ENCODE results near the gene ATG12. TPM values are rescaled to one million over a fixed set of nuclear protein-coding genes. Genes with fewer than 3 reads are reported as not detected.

Gene ATG12
- total and polyA plus RNA-seq, 2 of the 13 experiments (the other 11 are each of a cell fraction or from before 2014, with no cell fraction given) = 46.4 to 58.1 TPM

DNA sequence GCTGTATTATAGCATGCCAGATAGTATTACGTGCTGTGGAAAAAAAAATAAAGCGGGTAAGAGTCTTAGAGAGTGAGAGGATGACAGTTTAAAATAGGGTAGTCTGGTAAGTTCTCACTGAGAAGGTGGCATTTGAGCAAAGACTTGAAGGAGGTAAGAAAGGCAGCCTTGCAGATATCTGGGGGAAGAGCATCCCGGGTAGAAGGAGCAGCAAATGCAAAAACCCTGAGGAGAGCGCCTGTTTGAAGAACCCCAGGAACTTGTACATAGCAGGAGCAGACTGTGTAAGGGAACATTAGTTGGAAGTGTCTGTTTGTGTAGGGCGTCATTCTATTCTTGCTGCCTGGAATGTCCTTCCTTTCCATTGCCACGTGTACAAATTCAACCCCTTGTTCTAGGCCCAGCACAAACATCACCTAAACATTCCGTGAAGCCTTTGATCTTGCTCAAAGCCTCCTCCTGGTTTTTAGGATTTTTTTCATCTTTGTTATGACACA, 3.0 kb upstream of the ATG12 start (continued):
- TF ChIP-seq, protein P1, sequence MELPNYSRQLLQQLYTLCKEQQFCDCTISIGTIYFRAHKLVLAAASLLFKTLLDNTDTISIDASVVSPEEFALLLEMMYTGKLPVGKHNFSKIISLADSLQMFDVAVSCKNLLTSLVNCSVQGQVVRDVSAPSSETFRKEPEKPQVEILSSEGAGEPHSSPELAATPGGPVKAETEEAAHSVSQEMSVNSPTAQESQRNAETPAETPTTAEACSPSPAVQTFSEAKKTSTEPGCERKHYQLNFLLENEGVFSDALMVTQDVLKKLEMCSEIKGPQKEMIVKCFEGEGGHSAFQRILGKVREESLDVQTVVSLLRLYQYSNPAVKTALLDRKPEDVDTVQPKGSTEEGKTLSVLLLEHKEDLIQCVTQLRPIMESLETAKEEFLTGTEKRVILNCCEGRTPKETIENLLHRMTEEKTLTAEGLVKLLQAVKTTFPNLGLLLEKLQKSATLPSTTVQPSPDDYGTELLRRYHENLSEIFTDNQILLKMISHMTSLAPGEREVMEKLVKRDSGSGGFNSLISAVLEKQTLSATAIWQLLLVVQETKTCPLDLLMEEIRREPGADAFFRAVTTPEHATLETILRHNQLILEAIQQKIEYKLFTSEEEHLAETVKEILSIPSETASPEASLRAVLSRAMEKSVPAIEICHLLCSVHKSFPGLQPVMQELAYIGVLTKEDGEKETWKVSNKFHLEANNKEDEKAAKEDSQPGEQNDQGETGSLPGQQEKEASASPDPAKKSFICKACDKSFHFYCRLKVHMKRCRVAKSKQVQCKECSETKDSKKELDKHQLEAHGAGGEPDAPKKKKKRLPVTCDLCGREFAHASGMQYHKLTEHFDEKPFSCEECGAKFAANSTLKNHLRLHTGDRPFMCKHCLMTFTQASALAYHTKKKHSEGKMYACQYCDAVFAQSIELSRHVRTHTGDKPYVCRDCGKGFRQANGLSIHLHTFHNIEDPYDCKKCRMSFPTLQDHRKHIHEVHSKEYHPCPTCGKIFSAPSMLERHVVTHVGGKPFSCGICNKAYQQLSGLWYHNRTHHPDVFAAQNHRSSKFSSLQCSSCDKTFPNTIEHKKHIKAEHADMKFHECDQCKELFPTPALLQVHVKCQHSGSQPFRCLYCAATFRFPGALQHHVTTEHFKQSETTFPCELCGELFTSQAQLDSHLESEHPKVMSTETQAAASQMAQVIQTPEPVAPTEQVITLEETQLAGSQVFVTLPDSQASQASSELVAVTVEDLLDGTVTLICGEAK (IDR thresholded peaks at IDR 0.05) = no peak
- TF ChIP-seq, protein P1 (CRISPR knock-in tag; IDR thresholded peaks at IDR 0.05) = no peak
- TF ChIP-seq HMG20B (CRISPR knock-in tag; conservative IDR thresholded peaks at IDR 0.05) (no peak), ZNF556 (CRISPR knock-in tag; IDR thresholded peaks at IDR 0.05; ENCODE audit: borderline replicate concordance) (no peak), CC2D1A (CRISPR knock-in tag; IDR thresholded peaks at IDR 0.05) (no peak), SOX13 (IDR thresholded peaks at IDR 0.05) (peak; percentile 65; the same call in 1 of the 2 replicates), SOX13 (CRISPR knock-in tag; conservative IDR thresholded peaks at IDR 0.05 in 1 of 2, IDR thresholded peaks at IDR 0.05 in 1 of 2) (peak in 1 of 2 experiments; percentile 92; a peak in 2 of 4 replicates), ZNF451 (CRISPR knock-in tag; IDR thresholded peaks at IDR 0.05) (no peak), JDP2 (CRISPR knock-in tag; IDR thresholded peaks at IDR 0.05; ENCODE audit: borderline replicate concordance) (no peak), SMAD1 (CRISPR knock-in tag; IDR thresholded peaks at IDR 0.05; ENCODE audit: borderline replicate concordance, low read depth) (no peak), KMT2A (CRISPR knock-in tag; IDR thresholded peaks at IDR 0.05) (0 out of 2 replicates have a peak, but pooled peaks have one; percentile 43), ZNF264 (CRISPR knock-in tag; IDR thresholded peaks at IDR 0.05) (no peak), MIXL1 (CRISPR knock-in tag; IDR thresholded peaks at IDR 0.05) (peak; percentile 64; the same call in 1 of the 2 replicates)
- TF ChIP-seq, protein P2, sequence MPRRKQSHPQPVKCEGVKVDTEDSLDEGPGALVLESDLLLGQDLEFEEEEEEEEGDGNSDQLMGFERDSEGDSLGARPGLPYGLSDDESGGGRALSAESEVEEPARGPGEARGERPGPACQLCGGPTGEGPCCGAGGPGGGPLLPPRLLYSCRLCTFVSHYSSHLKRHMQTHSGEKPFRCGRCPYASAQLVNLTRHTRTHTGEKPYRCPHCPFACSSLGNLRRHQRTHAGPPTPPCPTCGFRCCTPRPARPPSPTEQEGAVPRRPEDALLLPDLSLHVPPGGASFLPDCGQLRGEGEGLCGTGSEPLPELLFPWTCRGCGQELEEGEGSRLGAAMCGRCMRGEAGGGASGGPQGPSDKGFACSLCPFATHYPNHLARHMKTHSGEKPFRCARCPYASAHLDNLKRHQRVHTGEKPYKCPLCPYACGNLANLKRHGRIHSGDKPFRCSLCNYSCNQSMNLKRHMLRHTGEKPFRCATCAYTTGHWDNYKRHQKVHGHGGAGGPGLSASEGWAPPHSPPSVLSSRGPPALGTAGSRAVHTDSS (CRISPR knock-in tag; conservative IDR thresholded peaks at IDR 0.05) = no peak
- TF ChIP-seq, protein P3, sequence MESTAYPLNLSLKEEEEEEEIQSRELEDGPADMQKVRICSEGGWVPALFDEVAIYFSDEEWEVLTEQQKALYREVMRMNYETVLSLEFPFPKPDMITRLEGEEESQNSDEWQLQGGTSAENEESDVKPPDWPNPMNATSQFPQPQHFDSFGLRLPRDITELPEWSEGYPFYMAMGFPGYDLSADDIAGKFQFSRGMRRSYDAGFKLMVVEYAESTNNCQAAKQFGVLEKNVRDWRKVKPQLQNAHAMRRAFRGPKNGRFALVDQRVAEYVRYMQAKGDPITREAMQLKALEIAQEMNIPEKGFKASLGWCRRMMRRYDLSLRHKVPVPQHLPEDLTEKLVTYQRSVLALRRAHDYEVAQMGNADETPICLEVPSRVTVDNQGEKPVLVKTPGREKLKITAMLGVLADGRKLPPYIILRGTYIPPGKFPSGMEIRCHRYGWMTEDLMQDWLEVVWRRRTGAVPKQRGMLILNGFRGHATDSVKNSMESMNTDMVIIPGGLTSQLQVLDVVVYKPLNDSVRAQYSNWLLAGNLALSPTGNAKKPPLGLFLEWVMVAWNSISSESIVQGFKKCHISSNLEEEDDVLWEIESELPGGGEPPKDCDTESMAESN (CRISPR knock-in tag; conservative IDR thresholded peaks at IDR 0.05) = no peak

Measured in HepG2 (cell line).